ENCODE results near the gene MEF2B. TPM values are rescaled to one million over a fixed set of nuclear protein-coding genes. Genes with fewer than 3 reads are reported as not detected.

Gene MEF2B
- total RNA-seq, 1 experiment from 2014 or later: 1.3 TPM

DNA sequence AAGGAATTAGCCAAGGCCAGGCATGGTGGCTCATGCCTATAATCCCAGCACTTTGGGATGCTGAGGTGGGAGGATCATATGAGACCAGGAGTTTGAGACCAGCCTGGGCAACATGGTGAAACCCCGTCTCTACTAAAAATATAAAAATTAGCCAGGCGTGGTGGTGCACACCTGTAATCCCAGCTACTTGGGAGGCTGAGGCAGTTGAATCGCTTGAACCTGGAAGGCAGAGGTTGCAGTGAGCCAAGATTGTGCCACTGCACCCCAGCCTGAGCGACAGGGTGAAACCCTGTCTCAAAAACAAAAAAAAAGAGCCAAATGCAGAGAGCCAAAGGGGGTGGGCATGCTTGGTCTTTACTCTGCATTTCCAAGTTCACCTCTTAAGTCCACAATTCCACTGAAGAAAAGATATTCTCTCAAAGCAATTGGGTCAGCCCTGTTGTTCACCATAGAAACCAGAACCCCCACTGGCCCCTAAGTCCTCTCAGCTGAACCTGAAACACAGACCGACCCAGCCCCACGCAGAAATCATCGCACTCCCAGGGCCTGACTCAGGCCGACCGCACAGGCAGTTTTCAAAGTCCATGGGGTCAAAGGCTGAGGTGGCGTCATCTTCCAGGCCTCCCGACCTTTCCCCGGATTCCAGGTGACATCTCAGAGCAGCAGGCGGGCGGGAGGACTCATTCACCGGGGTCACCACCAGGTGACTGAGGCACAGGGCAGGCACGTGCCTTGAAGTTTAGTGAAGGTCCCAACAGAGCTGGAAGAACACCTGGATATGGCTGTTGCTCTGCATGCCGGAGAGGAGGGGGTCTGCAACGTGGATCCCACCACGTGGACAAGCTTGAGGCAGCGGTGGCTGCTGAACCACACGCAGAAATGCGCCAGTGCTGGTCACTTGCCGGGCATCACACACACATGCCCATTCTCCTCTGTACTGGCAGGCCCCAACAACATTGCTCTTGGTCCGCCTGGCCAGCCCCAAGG lies 73.1 kb downstream of the MEF2B start:
- Histone ChIP-seq H2BK15ac (ENCODE audit: low read depth, low read length) (no peak overlapping the region), H2AFZ (ENCODE audit: low read length) (no peak overlapping the region), H4K91ac (ENCODE audit: insufficient read length, low read depth, low read length) (no peak overlapping the region), H3K23me2 (ENCODE audit: insufficient read length, low read depth, low read length, poor library complexity, severe bottlenecking) (no peaks in the 10 kb centered on the region), H2BK5ac (ENCODE audit: insufficient read length, low read length) (no peak overlapping the region), H3K4me2 (ENCODE audit: insufficient read depth, insufficient read length, low read length) (no peak overlapping the region), H2BK120ac (ENCODE audit: low read depth, low read length, poor library complexity, severe bottlenecking) (no peak overlapping the region), H4K20me1 (ENCODE audit: control insufficient read depth, insufficient read depth, insufficient read length) (no peaks in the 10 kb centered on the region), H3K79me1 (ENCODE audit: insufficient read depth, low read depth, low read length, poor library complexity, severe bottlenecking) (no peaks in the 10 kb centered on the region), H2BK12ac (ENCODE audit: insufficient read length, low read depth, low read length) (no peak overlapping the region), H3K56ac (ENCODE audit: insufficient read length, low read depth, low read length) (no peak overlapping the region), H3K79me2 (ENCODE audit: insufficient read depth, low read length) (no peaks in the 10 kb centered on the region), H3K18ac (ENCODE audit: insufficient read length, low read depth, low read length) (no peak overlapping the region), H3K4me1 (ENCODE audit: insufficient read depth, low read length) (no peaks in the 10 kb centered on the region), H4K8ac (replicated peaks; ENCODE audit: insufficient read length, low read depth, low read length) (no peak overlapping the region), H4K5ac (ENCODE audit: insufficient read length, low read depth, low read length) (no peak overlapping the region), H3T11ph (ENCODE audit: low read length) (no peak overlapping the region), H3K9ac (ENCODE audit: extremely low read depth, insufficient read length, low read length) (no peak overlapping the region), H2AK5ac (ENCODE audit: insufficient read length, low read length) (no peak overlapping the region), H3K27me3 (ENCODE audit: insufficient read depth, low read length) (no peaks in the 10 kb centered on the region; the same call in 1 of the 2 replicates), H3K23ac (ENCODE audit: insufficient read length, low read depth, low read length) (no peak overlapping the region), H3K4ac (ENCODE audit: low read depth, low read length) (no peak overlapping the region), H3K27ac (ENCODE audit: insufficient read length, low read depth, low read length) (no peak overlapping the region), H2BK20ac (ENCODE audit: low read depth, low read length, poor library complexity, severe bottlenecking) (no peak overlapping the region), H3K9me3 (ENCODE audit: control insufficient read depth, low read depth, low read length) (no peaks in the 10 kb centered on the region), H3K14ac (ENCODE audit: insufficient read depth, low read length) (no peak overlapping the region)
- TF ChIP-seq, protein P1, sequence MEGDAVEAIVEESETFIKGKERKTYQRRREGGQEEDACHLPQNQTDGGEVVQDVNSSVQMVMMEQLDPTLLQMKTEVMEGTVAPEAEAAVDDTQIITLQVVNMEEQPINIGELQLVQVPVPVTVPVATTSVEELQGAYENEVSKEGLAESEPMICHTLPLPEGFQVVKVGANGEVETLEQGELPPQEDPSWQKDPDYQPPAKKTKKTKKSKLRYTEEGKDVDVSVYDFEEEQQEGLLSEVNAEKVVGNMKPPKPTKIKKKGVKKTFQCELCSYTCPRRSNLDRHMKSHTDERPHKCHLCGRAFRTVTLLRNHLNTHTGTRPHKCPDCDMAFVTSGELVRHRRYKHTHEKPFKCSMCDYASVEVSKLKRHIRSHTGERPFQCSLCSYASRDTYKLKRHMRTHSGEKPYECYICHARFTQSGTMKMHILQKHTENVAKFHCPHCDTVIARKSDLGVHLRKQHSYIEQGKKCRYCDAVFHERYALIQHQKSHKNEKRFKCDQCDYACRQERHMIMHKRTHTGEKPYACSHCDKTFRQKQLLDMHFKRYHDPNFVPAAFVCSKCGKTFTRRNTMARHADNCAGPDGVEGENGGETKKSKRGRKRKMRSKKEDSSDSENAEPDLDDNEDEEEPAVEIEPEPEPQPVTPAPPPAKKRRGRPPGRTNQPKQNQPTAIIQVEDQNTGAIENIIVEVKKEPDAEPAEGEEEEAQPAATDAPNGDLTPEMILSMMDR (conservative IDR thresholded peaks at IDR 0.05): no peak
- Mint-ChIP-seq H3K27me3 (ENCODE audit: low read depth) (peaks cover 30% of the 10 kb centered on the region), H3K4me3 (no peak overlapping the region), H3K9me3 (no peaks in the 10 kb centered on the region), H3K36me3 (ENCODE audit: insufficient read depth in 1 of 3, low read depth in 3 of 3) (no peaks in the 10 kb centered on the region), H3K4me1 (peaks cover 2 to 7% of the 10 kb centered on the region in 2 experiments), H3K27ac (peak overlapping the region in 1 of 3 experiments; percentile 48; a peak in 1 of 7 replicates)
- WGBS (ENCODE audit: extremely low coverage, insufficient read length, low lambda C conversion rate): no CpG with 5 or more reads among the region's 24 CpGs
- DNase-seq: no peak

Measured in H9 (cell line).